ENCODE results near the gene IRAK2. TPM values are rescaled to one million over a fixed set of nuclear protein-coding genes. Genes with fewer than 3 reads are reported as not detected.
A peak's percentile ranks its signal among the peaks of the same experiment; 100 is the strongest.

Gene IRAK2
- total RNA-seq, 2 donors from 2014 or later: 0.26 to 0.40 TPM

GRCh38 chr3:10286596-10287295 lies 122.0 kb downstream of the IRAK2 start:
- peak overlapping the region; percentile 61 for H3K27ac ChIP-seq (ENCODE audit: low read depth, low read length)
- 56 to 81% methylated on average over 2 of the region's 2 CpGs for WGBS, 2 experiments (ENCODE audit: insufficient coverage in 1 of 2, insufficient read length in 1 of 2)
- H3K4me1 ChIP-seq (ENCODE audit: control insufficient read depth, insufficient read depth, low read length): no peaks in the 10 kb centered on the region
- peak overlapping the region; percentile 67 for H3K27ac Mint-ChIP-seq
- no peak for TF ChIP-seq CTCF (conservative IDR thresholded peaks at IDR 0.05)
- H3K4me1 Mint-ChIP-seq: peaks cover 34% of the 10 kb centered on the region
- H3K36me3 ChIP-seq (ENCODE audit: control insufficient read depth, insufficient read depth, low read length): peaks cover 32% of the 10 kb centered on the region
- H3K9me3 Mint-ChIP-seq: no peaks in the 10 kb centered on the region
- no peak overlapping the region for H3K4me3 Mint-ChIP-seq
- H3K27me3 Mint-ChIP-seq (ENCODE audit: insufficient read depth): no peaks in the 10 kb centered on the region
- peak; percentile 90 for DNase-seq
- no peak overlapping the region for H3K9ac ChIP-seq (ENCODE audit: extremely low read depth, low read length, poor library complexity, severe bottlenecking)
- peaks cover 14% of the 10 kb centered on the region for H3K36me3 Mint-ChIP-seq (ENCODE audit: low read depth)
- no peak overlapping the region for H3K4me3 ChIP-seq (ENCODE audit: low read length)
- H3K9me3 ChIP-seq (ENCODE audit: control insufficient read depth, low read length): no peaks in the 10 kb centered on the region
- H3K27me3 ChIP-seq (ENCODE audit: control insufficient read depth, insufficient read depth, low read length, poor library complexity, severe bottlenecking): no peaks in the 10 kb centered on the region

GRCh38 chr3:10287936-10288574 lies 123.3 kb downstream of the IRAK2 start:
- Histone ChIP-seq H3K9ac (ENCODE audit: extremely low read depth, low read length, poor library complexity, severe bottlenecking) (no peak overlapping the region), H3K4me1 (ENCODE audit: control insufficient read depth, insufficient read depth, low read length) (peaks cover 3% of the 10 kb centered on the region), H3K9me3 (ENCODE audit: control insufficient read depth, low read length) (no peaks in the 10 kb centered on the region), H3K4me3 (ENCODE audit: low read length) (no peak overlapping the region), H3K27me3 (ENCODE audit: control insufficient read depth, insufficient read depth, low read length, poor library complexity, severe bottlenecking) (no peaks in the 10 kb centered on the region), H3K27ac (ENCODE audit: low read depth, low read length) (no peak overlapping the region), H3K36me3 (ENCODE audit: control insufficient read depth, insufficient read depth, low read length) (peaks cover 31% of the 10 kb centered on the region)
- no peaks in the 10 kb centered on the region for H3K27me3 Mint-ChIP-seq (ENCODE audit: insufficient read depth)
- no peak overlapping the region for H3K27ac Mint-ChIP-seq
- TF ChIP-seq CTCF (conservative IDR thresholded peaks at IDR 0.05): no peak
- peaks cover 6% of the 10 kb centered on the region for H3K36me3 Mint-ChIP-seq (ENCODE audit: low read depth)
- H3K9me3 Mint-ChIP-seq: no peaks in the 10 kb centered on the region
- 94 to 100% methylated on average over 7 to 12 of the region's 12 CpGs for WGBS, 2 experiments (ENCODE audit: insufficient coverage in 1 of 2, insufficient read length in 1 of 2)
- no peak overlapping the region for H3K4me3 Mint-ChIP-seq
- DNase-seq: no peak
- peaks cover 47% of the 10 kb centered on the region for H3K4me1 Mint-ChIP-seq

- Histone ChIP-seq H3K4me3 (ENCODE audit: low read length) (no peak overlapping the region), H3K9me3 (ENCODE audit: control insufficient read depth, low read length) (no peaks in the 10 kb centered on the region), H3K36me3 (ENCODE audit: control insufficient read depth, insufficient read depth, low read length) (peaks cover 26% of the 10 kb centered on the region), H3K4me1 (ENCODE audit: control insufficient read depth, insufficient read depth, low read length) (peaks cover 3% of the 10 kb centered on the region), H3K27ac (ENCODE audit: low read depth, low read length) (no peak overlapping the region), H3K9ac (ENCODE audit: extremely low read depth, low read length, poor library complexity, severe bottlenecking) (no peak overlapping the region), H3K27me3 (ENCODE audit: control insufficient read depth, insufficient read depth, low read length, poor library complexity, severe bottlenecking) (no peaks in the 10 kb centered on the region)
- no peak for DNase-seq
- 97 to 98% methylated on average over 9 to 11 of the region's 11 CpGs for WGBS, 2 experiments (ENCODE audit: insufficient coverage in 1 of 2, insufficient read length in 1 of 2)
- Mint-ChIP-seq H3K27me3 (ENCODE audit: insufficient read depth) (no peaks in the 10 kb centered on the region), H3K9me3 (no peaks in the 10 kb centered on the region), H3K4me1 (peaks cover 48% of the 10 kb centered on the region), H3K4me3 (no peak overlapping the region), H3K27ac (no peak overlapping the region), H3K36me3 (ENCODE audit: low read depth) (peaks cover 5% of the 10 kb centered on the region)
- TF ChIP-seq CTCF (conservative IDR thresholded peaks at IDR 0.05): no peak
Observed at GRCh38 chr3:10288575-10288960, 123.8 kb downstream of the IRAK2 start.

Data from endodermal cell (in vitro differentiated cells).